Duodenal mucosa (tissue), 2 donors: ENCODE results near the gene TPCN1.

ENCODE experiments used
- H3K27ac ChIP-seq: one replicate; pipeline ENCODE4 v1.7.0; 2013; ENCODE audit warnings: low read depth, low read length
- H3K27me3 ChIP-seq, 2 donors: one replicate each; pipeline ENCODE4 v1.7.0; 2013; ENCODE audit warnings: low read length in 2 of 2, control low read depth in 1 of 2; ENCODE audit not compliant: insufficient read depth in 2 of 2, control insufficient read depth in 1 of 2
- H3K36me3 ChIP-seq, 2 donors: one replicate each; pipeline ENCODE4 v1.7.0; 2013; ENCODE audit warnings: low read length in 2 of 2, control low read depth in 1 of 2; ENCODE audit not compliant: insufficient read depth in 2 of 2, control insufficient read depth in 1 of 2
- H3K4me1 ChIP-seq, 2 donors: one replicate each; pipeline ENCODE4 v1.7.0; 2013; ENCODE audit warnings: low read length in 2 of 2, control low read depth in 1 of 2; ENCODE audit not compliant: insufficient read depth in 2 of 2, control insufficient read depth in 1 of 2
- H3K4me3 ChIP-seq, 2 donors: one replicate each; pipeline ENCODE4 v1.7.0; 2013; ENCODE audit warnings: low read length in 2 of 2, low read depth in 1 of 2
- H3K9ac ChIP-seq, 2 donors: one replicate each; pipeline ENCODE4 v1.7.0; 2013; ENCODE audit warnings: low read length in 2 of 2, low read depth in 1 of 2
- H3K9me3 ChIP-seq, 2 donors: one replicate each; pipeline ENCODE4 v1.7.0; 2013; ENCODE audit warnings: low read length in 2 of 2, control low read depth in 1 of 2; ENCODE audit not compliant: control insufficient read depth in 1 of 2

The TPCN1 gene

DNA sequence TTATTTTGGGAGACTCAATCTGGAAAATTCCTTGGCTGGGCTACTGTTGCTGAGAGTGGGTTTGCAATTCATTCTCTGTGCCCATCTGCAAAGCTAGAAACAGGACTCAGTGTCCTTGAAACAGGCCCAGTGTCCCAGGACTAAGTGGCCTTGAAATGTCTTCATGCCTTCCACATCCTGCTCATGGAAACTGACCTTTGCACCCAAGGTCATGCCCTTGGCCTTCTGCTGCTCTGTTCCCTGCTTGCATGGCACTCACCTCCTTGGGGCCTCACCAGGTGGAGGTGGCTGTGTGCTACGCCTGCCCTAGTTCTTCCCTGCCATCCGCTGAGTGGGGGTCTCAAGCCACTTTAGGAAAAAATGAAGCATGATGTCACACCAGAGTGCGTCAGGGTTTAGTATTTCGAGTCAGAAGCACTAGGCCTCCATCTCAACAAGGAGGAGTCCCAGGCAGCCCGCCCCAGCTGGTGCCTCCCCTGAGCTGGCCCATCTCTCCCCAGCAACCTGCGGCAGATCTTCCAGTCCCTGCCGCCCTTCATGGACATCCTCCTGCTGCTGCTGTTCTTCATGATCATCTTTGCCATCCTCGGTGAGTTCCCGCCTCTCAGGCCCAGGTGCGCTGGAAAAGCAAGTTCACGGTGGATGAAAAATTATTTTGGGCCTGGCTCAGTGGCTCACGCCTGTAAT, 48.1 kb downstream of the TPCN1 start:
- Histone ChIP-seq H3K36me3 (peaks cover 41 to 78% of the 10 kb centered on the region in 2 donors), H3K4me3 (no peak overlapping the region), H3K4me1 (peaks cover 5 to 16% of the 10 kb centered on the region in 2 donors), H3K27me3 (no peaks in the 10 kb centered on the region), H3K9me3 (no peaks in the 10 kb centered on the region), H3K27ac (no peak overlapping the region), H3K9ac (no peak overlapping the region)

GRCh38 chr12:113270709-113271009, 49.4 kb downstream of the TPCN1 start:
- Histone ChIP-seq H3K9me3 (no peaks in the 10 kb centered on the region), H3K36me3 (peaks cover 46 to 85% of the 10 kb centered on the region in 2 donors), H3K9ac (no peak overlapping the region), H3K27me3 (no peaks in the 10 kb centered on the region), H3K27ac (no peak overlapping the region), H3K4me3 (no peak overlapping the region), H3K4me1 (peaks cover 5 to 16% of the 10 kb centered on the region in 2 donors)

DNA sequence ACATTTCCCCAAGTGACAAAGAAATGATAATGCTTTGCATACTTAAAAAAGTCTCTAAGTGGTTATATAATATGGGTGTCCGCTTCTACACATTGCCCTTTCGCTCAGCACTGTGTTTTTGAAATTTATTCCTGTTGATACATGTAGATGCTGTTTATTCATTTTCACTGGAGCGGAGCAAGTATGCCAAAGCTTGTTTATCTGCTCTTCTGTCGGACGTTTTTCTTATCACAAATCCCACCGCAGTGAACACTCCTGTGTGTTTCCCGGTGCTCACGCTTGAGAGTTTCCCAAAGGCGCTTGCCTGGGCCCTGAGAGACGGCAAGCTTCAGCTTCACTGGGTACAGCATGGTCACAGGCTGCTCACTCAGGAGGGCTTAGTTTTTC, 50.2 kb downstream of the TPCN1 start:
- peak overlapping the region; percentile 8 to 18 for H3K9ac ChIP-seq

GRCh38 chr12:113271853-113272561, 50.7 kb downstream of the TPCN1 start:
- H3K36me3 ChIP-seq = peaks cover 38 to 85% of the 10 kb centered on the region in 2 donors

More for the DNA sequence above, 50.2 kb downstream of the TPCN1 start:
- Histone ChIP-seq H3K4me1 (peaks cover 5 to 16% of the 10 kb centered on the region in 2 donors), H3K4me3 (no peak overlapping the region), H3K27me3 (no peaks in the 10 kb centered on the region), H3K36me3 (peaks cover 39 to 85% of the 10 kb centered on the region in 2 donors), H3K27ac (peak overlapping the region; percentile 70), H3K9me3 (no peaks in the 10 kb centered on the region)

GRCh38 chr12:113273053-113273725, 51.9 kb downstream of the TPCN1 start:
- H3K36me3 ChIP-seq = peaks cover 42 to 87% of the 10 kb centered on the region in 2 donors
- no peaks in the 10 kb centered on the region for H3K9me3 ChIP-seq
- no peak overlapping the region for H3K9ac ChIP-seq
- no peak overlapping the region for H3K27ac ChIP-seq
- no peaks in the 10 kb centered on the region for H3K27me3 ChIP-seq
- peaks cover 5 to 14% of the 10 kb centered on the region in 2 donors for H3K4me1 ChIP-seq
- no peak overlapping the region for H3K4me3 ChIP-seq

More at GRCh38 chr12:113271853-113272561, 50.7 kb downstream of the TPCN1 start:
- H3K9ac ChIP-seq = peak overlapping the region; percentile 8 to 18
- H3K4me3 ChIP-seq = no peak overlapping the region
- H3K9me3 ChIP-seq = no peaks in the 10 kb centered on the region
- H3K27ac ChIP-seq = peak overlapping the region; percentile 70
- H3K4me1 ChIP-seq = peaks cover 5 to 16% of the 10 kb centered on the region in 2 donors
- no peaks in the 10 kb centered on the region for H3K27me3 ChIP-seq

GRCh38 chr12:113274848-113275247, 53.6 kb downstream of the TPCN1 start:
- Histone ChIP-seq H3K4me3 (no peak overlapping the region), H3K27ac (no peak overlapping the region), H3K9me3 (no peaks in the 10 kb centered on the region), H3K27me3 (no peaks in the 10 kb centered on the region), H3K4me1 (peaks cover 5 to 14% of the 10 kb centered on the region in 2 donors), H3K36me3 (peaks cover 33 to 83% of the 10 kb centered on the region in 2 donors), H3K9ac (no peak overlapping the region)

GRCh38 chr12:113276306-113276705, 55.0 kb downstream of the TPCN1 start:
- H3K9me3 ChIP-seq = no peaks in the 10 kb centered on the region
- H3K4me1 ChIP-seq = peaks cover 5 to 14% of the 10 kb centered on the region in 2 donors
- H3K27me3 ChIP-seq = no peaks in the 10 kb centered on the region
- no peak overlapping the region for H3K27ac ChIP-seq
- no peak overlapping the region for H3K9ac ChIP-seq
- H3K4me3 ChIP-seq = no peak overlapping the region
- H3K36me3 ChIP-seq = peaks cover 39 to 81% of the 10 kb centered on the region in 2 donors

DNA sequence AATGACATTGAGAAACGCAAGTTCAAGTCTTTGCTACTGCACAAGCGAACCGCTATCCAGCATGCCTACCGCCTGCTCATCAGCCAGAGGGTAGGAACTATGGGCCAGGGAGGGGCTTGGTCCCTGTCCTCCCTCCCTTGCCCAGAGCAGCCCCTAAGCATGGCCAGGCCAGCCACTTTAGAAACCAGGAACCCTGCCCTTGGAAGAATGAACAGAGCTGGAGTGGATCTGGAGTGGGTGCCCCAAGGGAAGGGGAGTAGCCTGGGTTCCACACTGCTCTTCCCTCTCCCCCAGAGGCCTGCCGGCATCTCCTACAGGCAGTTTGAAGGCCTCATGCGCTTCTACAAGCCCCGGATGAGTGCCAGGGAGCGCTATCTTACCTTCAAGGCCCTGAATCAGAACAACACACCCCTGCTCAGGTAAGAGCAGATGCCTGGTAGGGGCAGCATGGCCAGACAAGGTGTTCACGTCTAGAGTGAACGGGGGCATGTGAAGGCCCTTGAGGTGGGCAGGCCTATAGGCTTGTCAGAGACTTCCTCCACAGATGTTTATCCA, 55.8 kb downstream of the TPCN1 start:
- Histone ChIP-seq H3K4me1 (peaks cover 0 to 14% of the 10 kb centered on the region in 2 donors), H3K27me3 (no peaks in the 10 kb centered on the region), H3K36me3 (peaks cover 35 to 76% of the 10 kb centered on the region in 2 donors), H3K4me3 (no peak overlapping the region), H3K27ac (no peak overlapping the region), H3K9me3 (no peaks in the 10 kb centered on the region), H3K9ac (no peak overlapping the region)

DNA sequence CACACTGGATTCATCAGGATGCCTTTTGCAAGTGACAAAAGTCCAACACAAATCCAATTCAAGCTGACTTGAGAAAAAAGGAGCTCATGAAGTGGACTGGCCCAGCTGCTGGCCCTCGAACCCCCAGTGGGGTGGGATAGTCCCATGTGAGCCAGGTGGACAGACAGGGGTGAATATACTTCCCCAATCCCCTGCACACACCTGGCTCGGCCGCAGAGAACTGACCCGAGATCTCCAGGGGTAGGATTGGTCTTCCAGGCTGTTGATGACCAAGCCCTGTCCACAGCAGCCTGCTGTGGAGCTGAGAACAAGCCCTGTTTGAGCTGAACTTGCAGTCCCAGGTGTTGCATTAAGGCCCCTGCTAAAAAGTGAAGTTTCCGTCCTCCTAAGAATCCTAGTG, 56.2 kb downstream of the TPCN1 start:
- Histone ChIP-seq H3K9me3 (no peaks in the 10 kb centered on the region), H3K4me3 (no peak overlapping the region), H3K36me3 (peaks cover 34 to 72% of the 10 kb centered on the region in 2 donors), H3K27me3 (no peaks in the 10 kb centered on the region), H3K27ac (no peak overlapping the region), H3K4me1 (peaks cover 0 to 10% of the 10 kb centered on the region in 2 donors), H3K9ac (no peak overlapping the region)

GRCh38 chr12:113278141-113278540, 56.9 kb downstream of the TPCN1 start:
- H3K36me3 ChIP-seq = peaks cover 29 to 70% of the 10 kb centered on the region in 2 donors
- no peaks in the 10 kb centered on the region for H3K9me3 ChIP-seq
- H3K4me3 ChIP-seq = no peak overlapping the region
- H3K4me1 ChIP-seq = peaks cover 0 to 4% of the 10 kb centered on the region in 2 donors
- H3K27me3 ChIP-seq = no peaks in the 10 kb centered on the region
- H3K9ac ChIP-seq = no peak overlapping the region
- H3K27ac ChIP-seq = no peak overlapping the region
